Caco-2 (cell line): ENCODE data around the gene NXPH4. TPM values are rescaled to one million over a fixed set of nuclear protein-coding genes. Genes with fewer than 3 reads are reported as not detected.

Experiments used
- BruUV-seq: library from RNA; stranded (reverse); fragments of 400-500 nt; replicated peaks from 2 replicates; lab custom pipeline; 2021; lab: Mats Ljungman, UMichigan
- CTCF ChIA-PET: fragments of 300-600 bp; sonication (Branson Sonifier 250); formaldehyde crosslinking; loops from one replicate; lab custom pipeline; 2022; ENCODE audit warnings: antibody characterized with exemption; lab: Charles Lee
- POLR2A ChIA-PET: fragments of 300-600 bp; sonication (Branson Sonifier 250); formaldehyde crosslinking; loops from one replicate; lab custom pipeline; 2022; ENCODE audit warnings: antibody characterized with exemption; lab: Charles Lee
- DNase-seq, 2 experiments: peaks; one replicate each; pipeline versions ENCODE4 v3.0.0 to v3.0.0-alpha.2; 2020 to 2022
- H3K27me3 ChIP-seq: replicated peaks from 2 replicates; pipeline ENCODE4 v1.6.0; 2011; ENCODE audit warnings: low read length; ENCODE audit not compliant: control insufficient read depth, insufficient read depth
- H3K36me3 ChIP-seq: 2 replicates; pipeline ENCODE4 v1.5.1; 2011; ENCODE audit warnings: low read length; ENCODE audit not compliant: control insufficient read depth, insufficient read depth
- H3K4me1 ChIP-seq: fragments of 250-450 bp; sonication (Bioruptor Pico); 2 replicates; pipeline ENCODE4 v1.5.1; 2020; ENCODE audit warnings: mild to moderate bottlenecking
- H3K4me3 ChIP-seq: 2 replicates; pipeline ENCODE4 v1.5.1; 2011; ENCODE audit warnings: low read depth, mild to moderate bottlenecking, control low read depth, low read length
- H3K9me3 ChIP-seq: fragments of 250-450 bp; sonication (Bioruptor Pico); 2 replicates; pipeline ENCODE4 v1.5.1; 2020; ENCODE audit warnings: mild to moderate bottlenecking, moderate library complexity
- H3K27ac Mint-ChIP-seq: one replicate; pipeline ENCODE4 v1.8.0; 2022; ENCODE audit warnings: mixed read lengths; ENCODE audit not compliant: unreplicated experiment
- H3K27me3 Mint-ChIP-seq: one replicate; pipeline ENCODE4 v1.8.0; 2022; ENCODE audit warnings: mixed read lengths; ENCODE audit not compliant: insufficient read depth, unreplicated experiment
- H3K36me3 Mint-ChIP-seq: one replicate; pipeline ENCODE4 v1.8.0; 2022; ENCODE audit warnings: mild to moderate bottlenecking, mixed read lengths; ENCODE audit not compliant: insufficient read depth, unreplicated experiment
- H3K4me1 Mint-ChIP-seq: one replicate; pipeline ENCODE4 v1.8.0; 2022; ENCODE audit warnings: low read depth, mixed read lengths; ENCODE audit not compliant: unreplicated experiment
- H3K4me3 Mint-ChIP-seq: one replicate; pipeline ENCODE4 v1.8.0; 2022; ENCODE audit warnings: mild to moderate bottlenecking, moderate library complexity, mixed read lengths; ENCODE audit not compliant: unreplicated experiment
- H3K9me3 Mint-ChIP-seq: one replicate; pipeline ENCODE4 v1.8.0; 2022; ENCODE audit warnings: mixed read lengths; ENCODE audit not compliant: unreplicated experiment
- intact Hi-C: fragments of 100-400 bp; cut with micrococcal nuclease; formaldehyde crosslinking; loops from one replicate; pipeline ENCODE4 v1.10.0; 2022; ENCODE audit not compliant: unreplicated experiment
- total RNA-seq: library from RNA; stranded (reverse); gene quantifications from 2 replicates; pipeline ENCODE4 v1.2.3, GENCODE V29; 2022
- TF ChIP-seq, protein P1 (sequence below), 2 experiments: fragments of 200-600 bp in 1 of 2; IDR thresholded peaks; 1 replicate in 1 of 2; 2 replicates in 1 of 2; pipeline versions ENCODE4 v1.5.1 to v1.8.0; 2011 to 2022; ENCODE audit warnings: antibody characterized with exemption in 1 of 2, control low read depth in 1 of 2, inconsistent platforms in 1 of 2, low read depth in 1 of 2, low read length in 1 of 2, mild to moderate bottlenecking in 1 of 2, moderate library complexity in 1 of 2; ENCODE audit not compliant: insufficient read depth in 1 of 2, severe bottlenecking in 1 of 2, unreplicated experiment in 1 of 2

Gene NXPH4
- total RNA-seq, 1 experiment from 2014 or later = 10.0 TPM

DNA sequence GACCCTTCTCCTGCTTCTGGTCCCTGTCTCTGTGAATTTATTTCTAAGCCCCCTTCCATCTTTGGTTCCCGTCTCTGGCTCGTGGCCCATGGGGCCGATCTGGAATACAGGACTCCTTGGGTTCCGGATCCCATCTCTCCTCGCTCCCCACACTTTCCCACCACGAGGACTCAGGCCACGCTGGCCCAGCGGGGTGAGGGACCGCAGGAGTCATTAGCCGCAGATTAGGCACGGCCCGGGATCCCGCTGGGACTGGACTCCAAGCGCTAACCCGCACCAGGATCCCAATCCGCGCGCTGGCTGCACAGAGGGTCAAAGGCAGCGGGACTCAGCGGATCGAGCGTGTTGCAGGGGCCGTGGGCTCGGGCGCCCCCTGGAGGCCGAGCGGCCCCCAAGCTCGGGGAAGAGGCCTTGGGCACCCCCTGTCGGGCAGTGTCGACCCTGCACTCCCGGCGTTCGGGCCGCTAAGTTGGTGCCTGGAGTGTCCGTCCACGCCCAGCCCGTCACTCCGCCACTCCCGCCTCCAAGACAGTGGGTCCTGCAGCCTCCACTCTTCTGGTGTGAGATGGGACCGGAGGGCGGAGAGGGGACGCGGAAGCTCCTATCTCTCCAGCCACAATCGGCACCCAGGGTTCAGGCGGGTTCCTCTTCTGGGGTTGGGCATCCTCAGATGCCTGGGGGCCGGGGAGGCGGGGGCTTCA is 22.4 kb downstream of the NXPH4 start:
- H3K27me3 Mint-ChIP-seq = peaks cover 7% of the 10 kb centered on the region
- peak; percentile 78 to 92 for DNase-seq
- peaks cover 7% of the 10 kb centered on the region for H3K27me3 ChIP-seq
- H3K36me3 ChIP-seq = no peaks in the 10 kb centered on the region
- no TSS peak for BruUV-seq
- ChIA-PET CTCF (interaction anchor here (0.8 to 6.4 kb wide), 7 partner anchors 9 to 170 kb away, joined by 3 to 80 read pairs (median 8); partner anchors contain the start of genes NXPH4, SHMT2 and STAC3), POLR2A (interaction anchor here (0.6 to 3.3 kb wide), 4 partner anchors 9 to 1161 kb away, joined by 3 to 36 read pairs (median 5); partner anchors contain the start of gene SHMT2)
- H3K9me3 Mint-ChIP-seq = no peaks in the 10 kb centered on the region
- peaks cover 43% of the 10 kb centered on the region for H3K4me1 Mint-ChIP-seq
- TF ChIP-seq, protein P1, sequence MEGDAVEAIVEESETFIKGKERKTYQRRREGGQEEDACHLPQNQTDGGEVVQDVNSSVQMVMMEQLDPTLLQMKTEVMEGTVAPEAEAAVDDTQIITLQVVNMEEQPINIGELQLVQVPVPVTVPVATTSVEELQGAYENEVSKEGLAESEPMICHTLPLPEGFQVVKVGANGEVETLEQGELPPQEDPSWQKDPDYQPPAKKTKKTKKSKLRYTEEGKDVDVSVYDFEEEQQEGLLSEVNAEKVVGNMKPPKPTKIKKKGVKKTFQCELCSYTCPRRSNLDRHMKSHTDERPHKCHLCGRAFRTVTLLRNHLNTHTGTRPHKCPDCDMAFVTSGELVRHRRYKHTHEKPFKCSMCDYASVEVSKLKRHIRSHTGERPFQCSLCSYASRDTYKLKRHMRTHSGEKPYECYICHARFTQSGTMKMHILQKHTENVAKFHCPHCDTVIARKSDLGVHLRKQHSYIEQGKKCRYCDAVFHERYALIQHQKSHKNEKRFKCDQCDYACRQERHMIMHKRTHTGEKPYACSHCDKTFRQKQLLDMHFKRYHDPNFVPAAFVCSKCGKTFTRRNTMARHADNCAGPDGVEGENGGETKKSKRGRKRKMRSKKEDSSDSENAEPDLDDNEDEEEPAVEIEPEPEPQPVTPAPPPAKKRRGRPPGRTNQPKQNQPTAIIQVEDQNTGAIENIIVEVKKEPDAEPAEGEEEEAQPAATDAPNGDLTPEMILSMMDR (IDR thresholded peaks at IDR 0.05; ENCODE audit: insufficient read depth in 1 of 2, low read depth in 1 of 2, low read length in 1 of 2, severe bottlenecking in 1 of 2, unreplicated experiment in 1 of 2) = peak; percentile 100
- H3K36me3 Mint-ChIP-seq = peaks cover 76% of the 10 kb centered on the region
- peak overlapping the region; percentile 43 for H3K4me3 ChIP-seq
- peaks cover 19% of the 10 kb centered on the region for H3K4me1 ChIP-seq
- intact Hi-C loops = loop anchor here (1.0 kb wide), 2 partner anchors 10 to 25 kb away; partner anchors contain the start of gene SHMT2
- H3K27ac Mint-ChIP-seq = peak overlapping the region; percentile 83
- peak overlapping the region; percentile 79 for H3K4me3 Mint-ChIP-seq
- no peaks in the 10 kb centered on the region for H3K9me3 ChIP-seq

DNA sequence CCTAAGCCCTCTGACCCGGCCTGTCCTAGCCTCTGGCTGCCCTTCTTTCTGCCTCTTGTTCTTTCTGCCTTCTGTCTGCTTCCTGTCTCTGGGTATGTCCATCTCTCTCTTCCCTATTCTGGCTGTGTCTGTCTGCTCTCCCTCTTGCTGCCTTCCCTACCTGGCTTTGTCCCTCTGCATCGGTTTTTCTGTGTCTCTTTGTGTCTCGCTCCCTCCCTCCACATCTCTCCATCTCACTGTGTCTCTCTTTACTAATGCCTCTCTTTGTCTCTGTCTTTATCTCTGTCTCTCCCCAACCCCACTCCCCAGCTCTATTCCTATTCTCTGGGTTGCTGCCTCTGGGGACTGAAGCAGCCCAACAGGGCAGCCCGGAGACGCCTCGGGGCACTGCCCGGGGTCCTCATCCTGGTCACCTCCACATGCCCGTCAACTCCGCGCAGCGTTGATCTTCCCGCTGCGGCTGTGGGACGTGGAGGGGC is 23.0 kb downstream of the NXPH4 start:
- ChIA-PET CTCF (interaction anchor here (0.8 to 6.4 kb wide), 7 partner anchors 10 to 170 kb away, joined by 3 to 80 read pairs (median 8); partner anchors contain the start of genes NXPH4, SHMT2 and STAC3), POLR2A (interaction anchor here (0.6 to 3.3 kb wide), 5 partner anchors 10 to 1162 kb away, joined by 3 to 36 read pairs (median 4); partner anchors contain the start of gene SHMT2)
- Mint-ChIP-seq H3K27me3 (peaks cover 7% of the 10 kb centered on the region), H3K4me1 (peaks cover 43% of the 10 kb centered on the region), H3K9me3 (no peaks in the 10 kb centered on the region), H3K4me3 (peak overlapping the region; percentile 79), H3K36me3 (peaks cover 69% of the 10 kb centered on the region), H3K27ac (peak overlapping the region; percentile 45)
- intact Hi-C loops = no loop called here
- Histone ChIP-seq H3K9me3 (no peaks in the 10 kb centered on the region), H3K4me1 (peaks cover 19% of the 10 kb centered on the region), H3K36me3 (no peaks in the 10 kb centered on the region), H3K4me3 (peak overlapping the region; percentile 35), H3K27me3 (peaks cover 9% of the 10 kb centered on the region)
- no peak for DNase-seq
- TF ChIP-seq, protein P1 (IDR thresholded peaks at IDR 0.05; ENCODE audit: insufficient read depth in 1 of 2, low read depth in 1 of 2, low read length in 1 of 2, severe bottlenecking in 1 of 2, unreplicated experiment in 1 of 2) = no peak
- no TSS peak for BruUV-seq
